HG03066 (cell line): ENCODE measurements around the gene CNTFR.

Experiments
- ATAC-seq: cut with Tn5 transposase; IDR thresholded peaks from one replicate; pipeline ENCODE4 v1.9.1; 2021; ENCODE audit warnings: low read depth; ENCODE audit not compliant: unreplicated experiment

CNTFR gene

GRCh38 chr9:34620061-34620994 lies 30.8 kb upstream of the CNTFR start, which contains the start of gene DCTN3:
Gene DCTN3, minus strand, starts transcription at chr9:34620495. Its CDS starts 31 bp downstream, at chr9:34620464.
- peak; percentile 100 for ATAC-seq

- no peak for ATAC-seq
Measured at GRCh38 chr9:34615132-34615531, 25.6 kb upstream of the CNTFR start.

GRCh38 chr9:34612788-34613390 lies 23.4 kb upstream of the CNTFR start:
- peak; percentile 51 for ATAC-seq

GRCh38 chr9:34611811-34612787 lies 22.6 kb upstream of the CNTFR start, which contains the start of gene RPP25L:
Gene RPP25L, minus strand, starts transcription at chr9:34612097. Its CDS starts 801 bp downstream, at chr9:34611296.
- ATAC-seq: peak; percentile 79

GRCh38 chr9:34611251-34611810 lies 21.8 kb upstream of the CNTFR start:
- ATAC-seq: peak; percentile 4

- ATAC-seq: no peak
Measured at GRCh38 chr9:34610434-34611206, 21.1 kb upstream of the CNTFR start.

GRCh38 chr9:34607331-34607730 lies 17.8 kb upstream of the CNTFR start:
- no peak for ATAC-seq

- ATAC-seq: no peak
Measured at GRCh38 chr9:34606905-34607304, 17.4 kb upstream of the CNTFR start.

- ATAC-seq: no peak
Measured at GRCh38 chr9:34606190-34606589, 16.7 kb upstream of the CNTFR start.

- peak; percentile 75 for ATAC-seq
Measured at GRCh38 chr9:34603610-34604231, 14.2 kb upstream of the CNTFR start.

- no peak for ATAC-seq
Measured at GRCh38 chr9:34601937-34602573, 12.5 kb upstream of the CNTFR start.

GRCh38 chr9:34600908-34601307 lies 11.4 kb upstream of the CNTFR start:
- no peak for ATAC-seq

- no peak for ATAC-seq
Measured at GRCh38 chr9:34599546-34599945, 10.0 kb upstream of the CNTFR start.

GRCh38 chr9:34594177-34594576 lies 4.7 kb upstream of the CNTFR start:
- no peak for ATAC-seq

GRCh38 chr9:34592895-34593601 lies 3.5 kb upstream of the CNTFR start:
- ATAC-seq: no peak

- no peak for ATAC-seq
Measured at GRCh38 chr9:34591917-34592866, 2.7 kb upstream of the CNTFR start.
